Measurements from ENCODE around the gene SPEF2. TPM values are rescaled to one million over a fixed set of nuclear protein-coding genes. Genes with fewer than 3 reads are reported as not detected.

Gene SPEF2
- total and polyA plus RNA-seq, 2 donors from 2014 or later, result 7.1 to 19.1 TPM

- DNase-seq (no peak), FAIRE-seq (no peak)
- H3K4me1 ChIP-seq (ENCODE audit: control insufficient read depth in 2 of 3, insufficient read depth in 2 of 3, low read depth in 1 of 3, low read length in 3 of 3), result no peaks in the 10 kb centered on the region
- no peak overlapping the region for H3K27ac ChIP-seq (ENCODE audit: low read depth in 2 of 2, low read length in 2 of 2)
- intact Hi-C loops (cut with DNase I), result no loop called here
- no peak overlapping the region for H3K4me3 ChIP-seq (ENCODE audit: low read length in 3 of 3)
- no peaks in the 10 kb centered on the region for H3K36me3 ChIP-seq (ENCODE audit: control insufficient read depth in 2 of 3, insufficient read depth in 3 of 3, low read length in 3 of 3)
- TF ChIP-seq CTCF (IDR thresholded peaks at IDR 0.05; ENCODE audit: borderline replicate concordance, extremely low read depth, insufficient read depth), result no peak
- no peaks in the 10 kb centered on the region for H3K9me3 ChIP-seq (ENCODE audit: control insufficient read depth in 2 of 3, insufficient read depth in 1 of 3, low read length in 3 of 3)
- no peak overlapping the region for H3K9ac ChIP-seq (ENCODE audit: low read length in 3 of 3)
- no peaks in the 10 kb centered on the region for H3K27me3 ChIP-seq (ENCODE audit: control insufficient read depth, insufficient read depth, low read length)
Measured at GRCh38 chr5:35587419-35587818, 30.2 kb upstream of the SPEF2 start.

GRCh38 chr5:35593338-35593737 is 24.3 kb upstream of the SPEF2 start:
- Histone ChIP-seq H3K9ac (ENCODE audit: low read length in 3 of 3) (no peak overlapping the region), H3K4me3 (ENCODE audit: low read length in 3 of 3) (no peak overlapping the region), H3K27ac (ENCODE audit: low read depth in 2 of 2, low read length in 2 of 2) (no peak overlapping the region), H3K9me3 (ENCODE audit: control insufficient read depth in 2 of 3, insufficient read depth in 1 of 3, low read length in 3 of 3) (no peaks in the 10 kb centered on the region), H3K36me3 (ENCODE audit: control insufficient read depth in 2 of 3, insufficient read depth in 3 of 3, low read length in 3 of 3) (no peaks in the 10 kb centered on the region), H3K4me1 (ENCODE audit: control insufficient read depth in 2 of 3, insufficient read depth in 2 of 3, low read depth in 1 of 3, low read length in 3 of 3) (no peaks in the 10 kb centered on the region), H3K27me3 (ENCODE audit: control insufficient read depth, insufficient read depth, low read length) (no peaks in the 10 kb centered on the region)
- FAIRE-seq (no peak), DNase-seq (no peak)
- intact Hi-C loops (cut with DNase I), result no loop called here
- no peak for TF ChIP-seq CTCF (IDR thresholded peaks at IDR 0.05; ENCODE audit: borderline replicate concordance, extremely low read depth, insufficient read depth)

GRCh38 chr5:35598707-35599370 is 18.8 kb upstream of the SPEF2 start:
- Histone ChIP-seq H3K4me3 (ENCODE audit: low read length in 3 of 3) (no peak overlapping the region), H3K27me3 (ENCODE audit: control insufficient read depth, insufficient read depth, low read length) (no peaks in the 10 kb centered on the region), H3K9ac (ENCODE audit: low read length in 3 of 3) (no peak overlapping the region), H3K9me3 (ENCODE audit: control insufficient read depth in 2 of 3, insufficient read depth in 1 of 3, low read length in 3 of 3) (no peaks in the 10 kb centered on the region), H3K27ac (ENCODE audit: low read depth in 2 of 2, low read length in 2 of 2) (no peak overlapping the region), H3K4me1 (ENCODE audit: control insufficient read depth in 2 of 3, insufficient read depth in 2 of 3, low read depth in 1 of 3, low read length in 3 of 3) (no peaks in the 10 kb centered on the region), H3K36me3 (ENCODE audit: control insufficient read depth in 2 of 3, insufficient read depth in 3 of 3, low read length in 3 of 3) (no peaks in the 10 kb centered on the region)
- intact Hi-C loops (cut with DNase I), result no loop called here
- peak in 2 of 5 donors; percentile 4 to 31 for DNase-seq
- FAIRE-seq, result no peak
- peak; percentile 34 for TF ChIP-seq CTCF (IDR thresholded peaks at IDR 0.05; ENCODE audit: borderline replicate concordance, extremely low read depth, insufficient read depth)

- no peak for TF ChIP-seq CTCF (IDR thresholded peaks at IDR 0.05; ENCODE audit: borderline replicate concordance, extremely low read depth, insufficient read depth)
- no peak for FAIRE-seq
- Histone ChIP-seq H3K4me1 (ENCODE audit: control insufficient read depth in 2 of 3, insufficient read depth in 2 of 3, low read depth in 1 of 3, low read length in 3 of 3) (no peaks in the 10 kb centered on the region), H3K27me3 (ENCODE audit: control insufficient read depth, insufficient read depth, low read length) (no peaks in the 10 kb centered on the region), H3K36me3 (ENCODE audit: control insufficient read depth in 2 of 3, insufficient read depth in 3 of 3, low read length in 3 of 3) (no peaks in the 10 kb centered on the region), H3K27ac (ENCODE audit: low read depth in 2 of 2, low read length in 2 of 2) (no peak overlapping the region), H3K4me3 (ENCODE audit: low read length in 3 of 3) (no peak overlapping the region), H3K9ac (ENCODE audit: low read length in 3 of 3) (no peak overlapping the region), H3K9me3 (ENCODE audit: control insufficient read depth in 2 of 3, insufficient read depth in 1 of 3, low read length in 3 of 3) (no peaks in the 10 kb centered on the region)
- no peak for DNase-seq
- intact Hi-C loops (cut with DNase I), result no loop called here
Measured at GRCh38 chr5:35600591-35600990, 17.1 kb upstream of the SPEF2 start.

Data from kidney (tissue), 14 donors.